NCI-H82 treated with DMSO at 0.1 percent for 48 hours (cell line): ENCODE results near the gene ADIG.
"Not testable (repeated sequence)": the region's sequence is repeated elsewhere in the genome, so short reads cannot be mapped to it uniquely, and the experiment has no call there.

Experiments
- DNase-seq: peaks from one replicate; lab custom pipeline; 2025; ENCODE audit not compliant: unreplicated experiment; lab: John Stamatoyannopoulos, UW

ADIG gene

DNA sequence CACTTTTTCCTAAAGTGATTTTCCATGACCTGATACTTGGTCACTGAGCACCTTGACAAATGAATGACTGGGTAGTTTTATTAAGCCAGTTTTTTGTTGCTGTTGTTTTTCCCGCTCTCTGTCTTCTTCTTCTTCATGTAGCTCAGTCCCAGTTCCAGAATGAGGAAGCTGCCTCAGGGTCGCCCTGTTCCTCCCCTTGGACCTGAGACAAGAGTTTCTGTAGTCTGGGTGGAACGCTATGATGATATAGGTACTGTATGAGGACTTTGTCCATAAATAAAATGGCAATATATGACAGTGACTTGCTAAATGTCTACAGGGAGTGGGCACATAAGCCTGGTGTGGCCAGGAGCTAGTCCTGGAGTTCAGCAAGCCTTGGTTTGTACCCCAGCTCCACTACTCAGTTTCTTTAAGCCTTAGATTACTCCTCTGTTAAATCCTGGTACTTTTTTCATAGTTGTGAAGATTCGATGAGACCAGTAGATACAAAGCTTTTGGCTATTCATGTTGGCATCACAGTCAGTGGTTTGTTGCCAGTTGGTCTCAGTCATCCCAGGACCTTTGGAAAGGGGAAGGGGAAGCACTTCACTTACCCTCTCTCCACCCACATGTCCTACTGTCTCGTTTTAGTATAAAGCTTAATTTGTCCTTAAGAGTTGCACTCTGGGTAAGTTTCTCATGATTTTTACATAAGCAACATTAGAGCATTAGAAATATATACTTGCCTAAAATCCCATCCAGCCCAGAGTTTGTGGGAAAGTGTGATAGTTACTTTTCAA lies 11.1 kb upstream of the ADIG start:
- DNase-seq = no peak

DNA sequence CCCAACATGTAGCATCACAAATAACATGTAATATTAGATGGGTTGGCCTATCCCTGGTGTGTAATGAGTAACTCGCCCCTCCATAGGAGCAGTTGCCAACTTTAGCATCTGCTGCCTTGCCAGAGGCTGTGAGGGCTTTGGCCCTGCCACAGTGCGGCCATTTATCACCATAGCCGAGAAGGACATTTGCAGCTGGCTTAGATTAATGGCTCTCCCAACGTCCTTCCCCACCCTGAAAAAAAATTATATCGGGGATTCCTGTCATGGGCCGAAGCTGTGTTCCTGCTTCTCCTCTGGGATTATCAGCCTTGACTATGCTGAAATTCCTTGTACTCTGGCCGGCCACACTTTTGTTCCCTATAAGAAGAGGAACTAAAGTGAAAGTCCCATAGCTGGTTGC lies 7.6 kb upstream of the ADIG start:
- DNase-seq = no peak

DNA sequence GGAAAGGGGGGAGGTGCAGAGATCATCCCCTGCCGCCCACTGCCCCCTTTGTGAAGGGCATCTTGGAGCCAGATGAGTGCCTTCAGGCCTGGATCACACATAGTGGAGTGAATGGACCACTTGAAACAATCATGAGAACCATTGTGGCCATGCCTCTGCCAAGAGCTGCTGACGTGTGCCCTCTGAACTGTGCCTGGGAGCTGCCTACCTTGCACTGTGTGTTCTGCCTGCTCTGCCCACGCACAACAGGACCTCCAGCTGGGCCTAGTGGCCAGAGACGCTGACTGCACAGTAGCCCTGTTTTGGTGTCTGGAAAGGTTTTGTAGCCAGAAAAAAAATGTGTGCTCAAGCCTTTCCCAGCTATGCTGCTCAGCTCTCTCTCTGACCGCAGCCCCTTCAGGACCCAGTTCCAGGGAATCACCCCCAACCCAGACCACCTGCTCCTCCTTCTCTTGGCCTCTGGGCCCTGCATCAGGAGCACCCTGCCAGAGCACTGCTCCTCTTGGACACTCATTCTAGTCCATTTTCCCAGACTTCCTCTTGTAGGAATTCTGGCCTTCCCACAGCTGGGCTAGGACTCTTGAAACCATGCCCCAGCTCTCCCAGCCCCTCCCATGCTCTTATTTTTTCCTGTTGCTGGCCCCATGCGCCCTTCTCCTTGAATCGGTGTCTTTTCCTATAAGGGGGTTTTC lies 1.6 kb upstream of the ADIG start:
- no peak for DNase-seq

DNA sequence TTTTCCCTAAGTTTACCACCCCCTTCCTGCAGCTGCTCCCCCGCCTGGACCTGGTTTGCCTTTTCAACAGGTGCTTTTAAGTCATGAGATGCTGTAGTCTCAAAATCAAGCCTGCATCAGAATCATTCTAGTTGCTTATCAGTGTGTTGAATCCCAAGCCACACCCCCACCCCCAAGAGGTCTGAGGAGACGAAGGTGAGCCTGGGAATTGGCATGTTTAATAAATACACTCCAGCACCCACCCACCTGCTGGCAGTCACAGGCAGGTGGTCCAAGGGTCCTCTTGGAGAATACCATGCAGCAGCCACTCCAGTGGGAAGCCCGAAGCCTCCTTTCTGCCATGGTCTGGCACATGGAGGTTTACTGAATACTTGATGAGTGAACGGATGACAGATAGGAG lies 1.1 kb upstream of the ADIG start:
- DNase-seq = no peak

DNA sequence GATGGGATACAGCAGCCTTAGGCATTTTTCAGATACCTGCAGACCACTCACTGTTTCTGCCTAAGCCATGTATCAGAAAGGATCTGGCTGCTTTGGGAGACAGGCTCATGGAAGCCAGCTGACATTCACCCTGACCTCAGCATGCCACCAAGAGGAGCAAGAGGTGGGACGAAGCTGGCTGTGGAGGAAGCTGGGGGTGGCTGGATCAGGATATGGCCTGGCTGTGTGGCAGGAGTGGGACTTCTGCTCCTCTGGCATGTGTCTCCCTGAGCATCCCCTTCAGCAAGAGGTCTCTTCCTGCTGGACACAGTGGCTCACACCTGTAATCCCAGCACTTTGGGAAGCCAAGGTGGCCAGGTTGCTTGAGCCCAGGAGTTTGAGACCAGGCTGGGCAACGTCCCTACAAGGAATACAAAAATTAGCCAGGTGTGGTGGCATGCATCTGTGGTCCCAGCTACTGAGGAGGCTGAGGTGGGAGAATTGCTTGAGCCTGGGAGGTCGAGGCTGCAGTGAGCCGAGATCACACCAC lies 897 bp downstream of the ADIG start:
- DNase-seq = no peak

DNA sequence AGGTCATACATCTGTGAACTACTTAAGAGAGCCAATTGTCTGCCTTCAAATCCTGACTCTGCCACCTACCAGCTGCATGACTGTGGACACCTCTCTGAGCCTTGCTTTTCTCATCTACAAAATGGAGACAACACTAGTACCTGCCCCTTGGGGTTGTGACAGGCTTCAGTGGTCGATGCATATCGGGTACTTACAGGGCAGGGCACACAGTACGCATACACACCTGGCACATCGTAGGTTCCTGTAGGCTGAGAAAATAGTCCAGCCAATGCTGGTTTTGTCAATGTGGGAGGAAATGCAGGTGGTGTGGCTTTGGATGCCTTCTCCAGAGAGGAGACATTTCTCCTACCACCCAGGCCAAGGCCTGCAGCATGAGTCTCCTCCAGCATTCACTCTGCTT lies 2.3 kb downstream of the ADIG start:
- DNase-seq = no peak

DNA sequence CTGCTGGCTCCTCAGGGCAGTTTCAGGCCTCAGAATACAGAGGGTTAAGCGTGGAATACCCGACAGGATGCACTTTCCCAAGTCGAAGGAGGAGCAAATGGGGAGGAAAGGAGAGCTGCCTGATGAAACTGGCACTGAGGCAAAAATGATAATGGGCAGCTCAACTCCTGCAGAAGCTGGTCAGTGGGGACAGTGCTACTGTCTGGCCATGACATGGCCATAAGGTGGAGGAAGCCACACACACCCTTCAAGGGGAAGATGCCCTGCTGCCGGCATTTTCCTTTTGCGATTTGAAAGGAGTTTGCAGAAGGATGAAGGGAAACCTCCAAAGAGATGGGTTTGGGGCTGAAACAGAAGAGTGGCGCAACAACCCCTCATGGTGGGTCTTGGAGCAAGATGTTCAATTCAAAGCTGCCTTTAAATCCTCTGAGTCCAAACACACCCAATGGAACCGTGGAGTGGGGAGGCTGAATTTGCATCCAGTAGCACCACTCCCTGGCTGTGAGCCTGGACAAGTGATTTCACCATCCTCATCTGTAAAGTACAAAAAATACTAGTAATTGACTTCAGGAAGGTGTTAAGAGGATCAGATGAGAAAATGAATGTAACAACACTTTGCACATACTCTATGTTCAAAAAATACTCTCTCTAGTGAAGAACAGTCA lies 3.2 kb downstream of the ADIG start:
- DNase-seq = no peak

DNA sequence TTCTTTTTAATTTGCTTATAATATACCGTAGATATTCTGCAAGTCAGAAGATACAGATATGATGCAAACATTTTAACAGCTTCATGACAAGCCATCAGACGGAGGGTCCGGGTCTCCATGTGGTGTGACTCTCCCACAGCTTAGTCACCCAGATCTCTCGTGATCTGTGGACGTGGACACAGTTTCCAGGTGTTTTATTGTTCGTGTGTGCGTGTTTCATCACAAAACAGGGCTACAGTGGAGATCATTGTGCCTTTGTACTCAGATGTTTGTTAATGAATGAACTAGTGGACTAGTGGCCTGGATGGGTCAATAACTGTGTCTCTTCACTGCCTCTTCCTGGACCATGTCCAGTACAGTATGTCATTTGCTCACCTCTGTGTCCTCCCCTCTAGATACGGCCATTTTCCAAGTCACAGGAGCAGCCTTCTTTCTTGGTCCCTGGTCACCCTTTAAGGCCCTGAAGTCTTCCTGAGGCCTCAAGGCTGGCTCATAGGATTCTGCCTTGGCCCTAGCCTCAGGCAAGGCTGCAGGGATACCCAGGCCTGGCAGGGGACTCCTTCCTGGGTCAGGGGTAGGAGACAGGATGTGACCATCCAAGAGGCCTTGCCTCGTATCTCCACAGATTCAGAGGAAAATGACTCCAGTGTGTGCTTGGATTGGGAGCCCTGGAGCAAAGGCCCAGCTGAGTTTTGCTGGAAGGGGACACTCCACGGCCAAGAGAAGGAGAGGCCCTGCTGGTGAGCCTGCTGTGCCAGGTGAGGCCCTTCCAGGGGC lies 4.6 kb downstream of the ADIG start:
- no peak for DNase-seq

DNA sequence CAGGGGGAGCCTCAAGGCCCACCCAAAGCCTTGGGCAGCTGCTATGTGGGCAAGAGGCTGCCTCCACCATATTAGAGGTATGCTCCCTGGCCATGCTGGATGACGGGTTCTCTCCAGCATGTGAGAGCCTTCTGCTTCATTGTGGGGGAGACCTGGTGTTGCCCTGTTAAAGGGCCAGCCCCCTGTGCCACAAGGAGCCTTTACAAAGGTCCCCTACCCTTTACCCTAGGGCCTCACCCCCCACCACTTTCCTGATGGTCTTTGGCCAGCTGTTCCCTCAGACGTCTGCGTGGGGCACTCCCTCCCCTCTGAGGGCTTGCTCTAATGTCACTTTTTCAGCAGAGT lies 5.2 kb downstream of the ADIG start:
- no peak for DNase-seq

DNA sequence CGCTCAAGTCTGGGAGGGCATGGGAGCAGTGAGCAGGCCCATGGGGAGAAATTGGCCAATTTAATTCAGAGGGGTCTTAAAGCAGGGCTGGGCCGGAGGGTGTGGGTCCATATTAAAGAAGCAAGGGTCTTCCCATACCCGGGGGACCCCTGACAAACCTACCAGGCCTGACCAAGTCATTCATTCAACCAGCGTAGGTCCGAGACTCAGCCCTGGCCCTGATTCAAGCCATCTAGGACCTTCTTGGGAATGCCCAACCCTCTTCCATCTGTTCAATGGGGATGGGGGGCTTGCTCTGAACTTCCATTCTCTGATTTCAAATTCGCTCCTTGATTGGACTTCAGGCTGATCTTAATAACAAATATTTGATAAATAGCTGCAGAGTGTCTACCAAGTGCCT lies 7.3 kb downstream of the ADIG start:
- no peak for DNase-seq

DNA sequence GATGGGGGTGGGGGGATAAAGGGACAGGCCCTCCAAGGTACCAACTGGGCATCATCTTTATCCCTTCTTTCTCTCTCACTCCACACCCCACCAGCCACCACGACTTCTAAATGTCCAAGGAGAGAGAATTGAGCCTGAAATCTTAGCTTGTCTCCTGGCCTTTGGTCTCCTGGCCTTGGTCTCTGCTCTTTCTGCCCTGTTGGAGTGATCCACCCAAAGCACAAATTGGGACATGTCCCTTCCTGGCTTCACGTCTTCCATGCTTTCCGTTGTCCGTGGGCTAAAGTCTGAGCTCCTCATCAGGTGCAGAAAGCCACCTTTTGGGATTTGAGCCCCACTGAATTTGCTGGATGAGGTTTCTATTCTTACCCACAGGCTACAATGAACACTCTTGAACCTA lies 8.4 kb downstream of the ADIG start:
- DNase-seq = no peak

DNA sequence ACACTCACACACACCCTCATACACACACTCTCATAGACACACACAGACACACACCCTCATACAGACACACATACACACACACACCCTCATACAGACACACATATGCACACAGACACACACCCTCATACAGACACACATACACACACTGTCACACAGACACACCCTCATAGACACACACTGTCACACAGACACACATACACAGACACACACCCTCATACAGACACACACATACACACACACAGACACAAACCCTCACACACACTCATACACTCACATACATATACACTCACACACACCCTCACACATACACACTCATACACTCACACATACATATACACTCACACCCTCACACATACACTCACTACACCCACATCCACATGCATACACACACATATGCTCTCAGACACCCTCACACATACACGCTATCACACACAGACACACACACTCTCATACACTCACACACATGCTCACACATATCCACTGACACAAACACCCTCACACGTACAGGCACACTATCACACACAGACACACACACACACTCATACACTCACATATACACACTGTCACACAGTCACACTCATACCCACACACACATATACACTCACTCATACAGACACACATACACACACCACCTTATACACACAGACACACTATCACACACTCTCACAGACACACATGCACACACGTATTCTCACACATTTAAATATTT lies 9.1 kb downstream of the ADIG start:
- no peak for DNase-seq

DNA sequence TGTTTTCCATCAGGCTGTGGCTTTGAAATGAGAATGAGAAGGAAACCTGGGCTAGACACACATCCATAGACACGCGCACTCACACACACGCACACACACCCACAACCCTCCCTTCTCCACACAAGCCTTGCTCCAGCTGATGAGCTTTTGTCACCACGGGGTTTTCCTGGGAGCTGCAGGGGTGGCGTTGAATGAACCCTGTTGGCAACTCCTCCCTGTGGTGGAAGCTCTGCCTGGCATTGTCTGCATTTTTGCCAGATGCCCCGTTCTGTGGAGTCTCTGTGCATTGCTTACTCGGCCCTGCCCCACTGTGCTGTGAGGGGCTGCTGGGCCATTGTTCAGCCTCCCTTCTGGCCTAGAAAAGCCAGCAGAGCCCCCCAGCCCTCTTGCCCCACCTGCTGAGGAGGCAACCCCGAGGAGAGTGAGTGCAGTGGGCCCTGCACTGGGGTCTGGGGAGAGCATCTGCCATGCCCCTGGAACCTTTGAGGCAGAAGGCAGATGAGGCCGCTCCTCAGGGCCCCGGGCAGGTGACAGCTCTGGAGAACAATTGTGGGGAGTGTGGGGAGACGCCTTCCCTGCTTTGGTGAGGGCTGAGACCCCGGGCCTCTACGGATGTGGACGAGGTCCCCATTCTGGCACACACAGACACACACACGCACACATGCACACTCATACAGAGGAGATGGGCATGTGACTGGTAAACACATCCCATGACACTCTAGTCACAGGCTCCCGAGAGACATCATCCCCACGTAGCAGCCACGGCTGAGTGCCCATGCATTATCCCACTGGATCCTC lies 9.9 kb downstream of the ADIG start:
- no peak for DNase-seq

DNA sequence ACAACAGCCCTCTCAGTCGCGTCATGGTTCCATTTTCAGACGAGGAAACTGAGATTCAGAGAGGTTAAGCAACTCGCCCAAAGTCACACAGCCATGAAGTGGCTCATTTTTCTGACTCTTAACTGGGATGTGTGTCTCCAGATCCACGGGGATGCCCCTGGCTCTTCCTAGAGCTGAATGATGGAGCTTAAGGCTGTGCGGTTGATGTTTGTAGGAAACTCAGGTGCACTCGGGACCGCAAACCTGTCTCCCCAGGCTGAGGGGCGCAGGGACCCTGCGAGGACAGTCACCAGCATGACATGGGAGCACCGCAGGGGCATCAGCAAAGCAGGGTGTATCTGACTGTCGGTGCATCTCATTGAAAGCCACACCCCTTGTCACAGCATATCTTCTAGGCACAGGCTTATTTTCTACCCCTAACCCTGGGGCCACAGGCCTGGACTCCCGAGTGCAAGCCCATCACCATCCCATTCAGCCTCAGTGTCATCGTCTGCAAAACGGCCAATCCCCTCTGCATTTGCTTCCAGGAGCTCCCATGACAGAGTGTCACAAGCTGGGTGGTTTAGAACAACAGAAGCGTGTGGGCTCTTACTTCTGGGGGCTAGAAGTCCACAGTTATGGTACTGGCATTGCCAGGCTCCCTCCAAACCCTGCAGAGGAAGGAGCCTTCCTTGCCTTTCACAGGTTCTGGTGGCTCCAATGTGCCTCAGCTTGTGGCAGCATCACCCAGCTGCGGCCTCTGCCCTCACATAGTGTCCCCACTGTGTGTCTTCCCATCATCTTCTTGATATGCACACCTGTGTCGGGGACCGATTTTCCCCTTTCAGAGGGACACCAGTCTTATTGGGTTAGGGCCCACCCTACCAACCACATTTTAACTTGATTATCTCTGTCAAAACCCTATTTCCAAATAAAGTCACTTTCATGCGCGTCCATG lies 10.7 kb downstream of the ADIG start:
- no peak for DNase-seq

DNA sequence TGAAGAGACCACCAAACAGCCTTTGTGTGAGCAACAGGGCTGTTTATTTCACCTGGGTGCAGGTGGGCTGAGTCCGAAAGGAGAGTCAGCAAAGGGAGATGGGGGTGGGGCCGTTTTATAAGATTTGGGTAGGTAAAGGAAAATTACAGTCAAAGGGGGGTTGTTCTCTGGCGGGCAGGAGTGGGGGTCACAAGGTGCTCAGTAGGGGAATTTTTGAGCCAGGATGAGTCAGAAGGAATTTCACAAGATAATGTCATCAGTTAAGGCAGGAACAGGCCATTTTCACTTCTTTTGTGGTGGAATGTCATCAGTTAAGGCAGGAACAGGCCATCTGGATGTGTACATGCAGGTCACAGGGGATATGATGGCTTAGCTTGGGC lies 11.4 kb downstream of the ADIG start:
- not testable (repeated sequence) for DNase-seq

DNA sequence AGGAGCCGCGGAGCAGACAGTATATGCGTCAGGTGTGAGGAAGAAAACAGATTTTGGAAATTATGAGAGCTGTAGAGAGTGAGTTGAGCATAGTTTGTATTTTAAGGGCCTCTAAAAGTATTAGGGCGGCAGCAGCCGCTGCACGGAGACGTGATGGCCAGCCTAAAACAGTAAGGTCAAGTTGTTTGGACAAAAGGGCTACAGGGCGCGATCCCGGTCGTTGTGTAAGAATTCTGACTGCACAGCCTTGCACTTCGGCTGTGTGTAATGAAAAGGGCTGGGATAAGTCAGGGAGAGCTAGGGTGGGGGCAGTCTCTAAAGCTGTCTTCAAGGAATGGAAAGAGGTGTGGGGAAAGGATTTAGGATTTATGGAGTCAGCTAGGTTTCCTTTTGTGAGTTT lies 13.3 kb downstream of the ADIG start:
- not testable (repeated sequence) for DNase-seq

DNA sequence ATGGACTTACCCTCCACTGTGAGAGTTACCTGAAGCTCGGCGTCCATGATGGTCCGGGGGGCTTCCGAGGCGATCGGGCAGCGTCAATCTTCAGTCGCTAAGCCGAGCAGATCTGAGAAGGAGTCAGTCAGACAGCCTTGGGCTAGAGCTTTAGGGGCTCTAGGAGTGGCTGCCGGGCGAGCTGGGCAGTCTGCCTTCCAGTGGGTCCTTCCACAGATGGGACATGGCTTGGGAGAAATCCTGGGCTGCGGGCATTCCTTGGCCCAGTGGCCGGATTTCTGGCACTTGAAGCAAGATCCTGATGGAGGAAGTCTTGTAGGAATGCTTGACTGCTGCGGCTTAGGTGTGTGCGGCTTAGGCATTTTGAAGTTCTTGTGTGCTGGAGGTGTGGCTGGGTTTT lies 14.9 kb downstream of the ADIG start:
- not testable (repeated sequence) for DNase-seq

DNA sequence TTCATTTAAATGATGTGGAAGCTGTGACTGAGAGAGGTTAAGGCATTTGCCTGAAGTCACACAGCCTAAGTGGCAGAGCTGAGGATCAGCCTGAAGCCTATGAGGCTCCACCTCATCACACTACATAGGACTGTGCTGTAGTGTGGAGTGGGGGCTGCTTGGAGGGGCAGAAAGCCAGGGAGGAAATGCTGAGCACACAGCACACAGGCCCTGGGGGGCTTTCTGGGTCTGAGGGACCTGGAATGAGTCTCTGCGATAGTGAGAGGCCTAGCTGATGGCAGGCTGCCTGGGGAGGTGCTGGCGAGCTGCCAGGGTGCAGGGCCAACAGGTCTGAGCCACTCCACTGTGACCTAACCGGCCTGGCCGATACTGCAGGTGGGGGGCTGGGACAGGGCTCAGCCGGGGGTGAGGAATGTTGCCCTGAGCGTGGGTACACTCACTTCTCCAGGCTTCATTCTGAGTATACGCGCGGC lies 18.4 kb downstream of the ADIG start:
- no peak for DNase-seq

DNA sequence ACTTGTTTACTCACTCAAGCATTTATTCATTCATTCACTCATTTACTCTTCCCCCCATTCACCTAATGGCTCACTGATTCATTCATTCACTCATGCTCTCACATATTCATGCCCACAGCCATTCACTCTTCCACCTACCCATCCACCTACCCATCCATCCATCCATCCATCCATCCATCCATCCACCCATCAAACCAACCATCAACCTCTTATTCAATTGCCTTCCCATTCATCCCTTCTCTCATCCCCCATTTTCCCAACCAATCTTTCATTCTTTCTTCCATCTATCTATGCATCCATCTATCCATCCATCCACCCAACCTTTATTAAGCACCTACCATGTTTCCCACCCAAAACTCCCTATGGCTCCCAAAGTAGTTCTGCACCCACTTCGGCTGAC lies 19.1 kb downstream of the ADIG start:
- no peak for DNase-seq
